Prostate gland (tissue), 2 donors: ENCODE data around the gene DNAJC11. TPM values are rescaled to one million over a fixed set of nuclear protein-coding genes. Genes with fewer than 3 reads are reported as not detected.

Source experiments
- DNase-seq: peaks from one replicate; pipeline ENCODE4 v3.0.0-alpha.2; 2019; ENCODE audit warnings: low spot score
- H3K27ac ChIP-seq, 2 donors: fragments of 200-600 bp; sonication (generic); 2 replicates each; pipeline ENCODE4 v1.5.1; 2017 to 2019
- H3K27me3 ChIP-seq: fragments of 200-600 bp; sonication (generic); replicated peaks from 2 replicates; pipeline ENCODE4 v1.5.1; 2019; ENCODE audit not compliant: insufficient read depth
- H3K36me3 ChIP-seq, 2 donors: fragments of 200-600 bp; sonication (generic); 1 replicate in 1 of 2; 2 replicates in 1 of 2; pipeline versions ENCODE4 v1.5.1 to v1.8.1; 2017 to 2019
- H3K4me1 ChIP-seq: fragments of 200-600 bp; sonication (generic); replicated peaks from 2 replicates; pipeline ENCODE4 v1.5.1; 2019
- H3K4me3 ChIP-seq, 2 donors: fragments of 200-600 bp; sonication (generic); 2 replicates each; pipeline ENCODE4 v1.5.1; 2017 to 2019
- H3K9me3 ChIP-seq: fragments of 200-600 bp; sonication (generic); 2 replicates; pipeline ENCODE4 v1.5.1; 2017
- CTCF ChIP-seq, 4 experiments: fragments of 200-600 bp in 2 of 4; fragments of 450-650 bp in 2 of 4; sonication (generic) in 2 of 4; IDR thresholded peaks; 1 replicate in 3 of 4; 2 replicates in 1 of 4; pipeline ENCODE4 v1.5.1; 2016 to 2019; ENCODE audit warnings: antibody characterized with exemption in 4 of 4, mild to moderate bottlenecking in 2 of 4, moderate library complexity in 2 of 4
- POLR2A ChIP-seq: fragments of 450-650 bp; IDR thresholded peaks from one replicate; pipeline ENCODE4 v1.6.1; 2016; ENCODE audit warnings: antibody characterized with exemption, mild to moderate bottlenecking
- POLR2AphosphoS5 ChIP-seq: sonication (generic); formaldehyde crosslinking; IDR thresholded peaks from one replicate; pipeline ENCODE4 v1.6.1; 2017; ENCODE audit warnings: antibody characterized with exemption
- WGBS: methylation state at CpG from one replicate; pipeline ENCODE4 v1.1.5; 2018; 5-methylcytosine and 5-hydroxymethylcytosine counted together
- intact Hi-C: fragments of 100-400 bp; cut with DNase I; formaldehyde crosslinking; loops from one replicate; pipeline ENCODE4 v1.14.2; 2022
- total RNA-seq, 2 donors: library from RNA; depleted of rRNA; stranded (reverse); fragments of >200 nt; gene quantifications; one replicate each; pipeline ENCODE4 v1.1.0, GENCODE V29; 2016

Gene DNAJC11
- total RNA-seq, 2 donors from 2014 or later = 32.9 to 52.8 TPM

- Histone ChIP-seq H3K27me3 (no peaks in the 10 kb centered on the region), H3K4me3 (no peak overlapping the region), H3K27ac (no peak overlapping the region), H3K9me3 (no peaks in the 10 kb centered on the region), H3K36me3 (no peaks in the 10 kb centered on the region), H3K4me1 (no peaks in the 10 kb centered on the region)
- 56% methylated on average over 4 of the region's 4 CpGs for WGBS
- TF ChIP-seq CTCF (IDR thresholded peaks at IDR 0.05) (no peak), POLR2AphosphoS5 (no peak), POLR2A (no peak)
- DNase-seq = no peak
- intact Hi-C loops = no loop called here
Measured at GRCh38 chr1:6691507-6691906, 10.1 kb downstream of the DNAJC11 start.

- Histone ChIP-seq H3K4me3 (no peak overlapping the region), H3K27me3 (no peaks in the 10 kb centered on the region), H3K9me3 (no peaks in the 10 kb centered on the region), H3K36me3 (no peaks in the 10 kb centered on the region), H3K4me1 (no peaks in the 10 kb centered on the region), H3K27ac (no peak overlapping the region)
- intact Hi-C loops = no loop called here
- no peak for TF ChIP-seq POLR2A
- no peak for TF ChIP-seq POLR2AphosphoS5
- no peak for TF ChIP-seq CTCF (IDR thresholded peaks at IDR 0.05)
- DNase-seq = no peak
- 66% methylated on average over 7 of the region's 7 CpGs for WGBS
Measured at GRCh38 chr1:6690186-6690585, 11.4 kb downstream of the DNAJC11 start.

GRCh38 chr1:6688757-6689156 lies 12.9 kb downstream of the DNAJC11 start:
- no peak for TF ChIP-seq CTCF (IDR thresholded peaks at IDR 0.05)
- no peak for TF ChIP-seq POLR2A
- TF ChIP-seq POLR2AphosphoS5 = no peak
- Histone ChIP-seq H3K27ac (no peak overlapping the region), H3K36me3 (no peaks in the 10 kb centered on the region), H3K9me3 (no peaks in the 10 kb centered on the region), H3K27me3 (no peaks in the 10 kb centered on the region), H3K4me1 (no peaks in the 10 kb centered on the region), H3K4me3 (no peak overlapping the region)
- WGBS = 81% methylated on average over 5 of the region's 5 CpGs
- intact Hi-C loops = no loop called here
- no peak for DNase-seq

DNA sequence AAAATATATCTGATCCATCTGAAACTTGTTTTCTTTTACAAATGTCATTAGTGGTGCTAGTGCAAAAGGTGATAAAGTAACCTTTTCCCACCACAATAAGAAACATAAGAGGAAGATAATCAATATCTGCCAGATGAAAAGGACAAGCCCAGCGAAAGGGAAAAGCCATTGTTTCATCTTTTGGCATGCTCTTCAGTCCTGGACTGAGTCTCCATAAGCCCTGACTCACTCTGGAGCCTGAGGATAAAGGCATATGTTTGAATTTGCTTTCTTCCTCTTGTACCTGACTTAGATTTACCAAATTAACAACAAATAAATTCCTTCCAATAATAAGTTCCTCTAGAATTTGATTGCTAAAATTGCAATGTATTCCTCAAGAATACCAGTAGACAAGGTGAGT lies 13.6 kb downstream of the DNAJC11 start:
- Histone ChIP-seq H3K4me3 (no peak overlapping the region), H3K9me3 (no peaks in the 10 kb centered on the region), H3K36me3 (no peaks in the 10 kb centered on the region), H3K27me3 (no peaks in the 10 kb centered on the region), H3K4me1 (no peaks in the 10 kb centered on the region), H3K27ac (no peak overlapping the region)
- 58% methylated on average over 1 of the region's 1 CpG for WGBS
- DNase-seq = no peak
- no peak for TF ChIP-seq POLR2A
- no peak for TF ChIP-seq POLR2AphosphoS5
- no peak for TF ChIP-seq CTCF (IDR thresholded peaks at IDR 0.05)
- intact Hi-C loops = no loop called here

- no peaks in the 10 kb centered on the region for H3K4me1 ChIP-seq
- H3K4me3 ChIP-seq = no peak overlapping the region
- intact Hi-C loops = no loop called here
- DNase-seq = no peak
- no peaks in the 10 kb centered on the region for H3K9me3 ChIP-seq
- TF ChIP-seq POLR2A (no peak), CTCF (IDR thresholded peaks at IDR 0.05) (no peak), POLR2AphosphoS5 (no peak)
- H3K27ac ChIP-seq = no peak overlapping the region
- no peaks in the 10 kb centered on the region for H3K27me3 ChIP-seq
- no peaks in the 10 kb centered on the region for H3K36me3 ChIP-seq
Measured at GRCh38 chr1:6686294-6686693, 15.3 kb downstream of the DNAJC11 start.
